Measurements from ENCODE around the gene A2ML1. TPM values are rescaled to one million over a fixed set of nuclear protein-coding genes. Genes with fewer than 3 reads are reported as not detected.
A peak's percentile ranks its signal among the peaks of the same experiment; 100 is the strongest.

The A2ML1 gene
- total RNA-seq, 1 donor from 2014 or later: not detected

- H3K27me3 Mint-ChIP-seq (ENCODE audit: low read depth, unreplicated experiment): no peaks in the 10 kb centered on the region
- H3K27ac Mint-ChIP-seq (ENCODE audit: unreplicated experiment): no peak overlapping the region
- no peak overlapping the region for H3K4me3 Mint-ChIP-seq (ENCODE audit: unreplicated experiment)
- no peak overlapping the region for H2AFZ ChIP-seq (ENCODE audit: low read depth, low read length)
- DNase-seq (ENCODE audit: low read depth) (no peak), FAIRE-seq (no peak)
- H3K79me2 ChIP-seq (ENCODE audit: insufficient read depth, low read length): no peaks in the 10 kb centered on the region
- no peaks in the 10 kb centered on the region for H4K20me1 ChIP-seq (ENCODE audit: insufficient read depth, low read length)
- no peak for TF ChIP-seq EZH2 (IDR thresholded peaks at IDR 0.05; ENCODE audit: insufficient read depth, low read length)
- TF ChIP-seq CTCF (IDR thresholded peaks at IDR 0.05; ENCODE audit: insufficient read depth, low read depth, low read length): no peak
- H3K4me1 ChIP-seq (ENCODE audit: insufficient read depth, low read length): no peaks in the 10 kb centered on the region
- no peaks in the 10 kb centered on the region for H3K36me3 ChIP-seq (ENCODE audit: insufficient read depth, low read length)
- no peaks in the 10 kb centered on the region for H3K9me3 ChIP-seq (ENCODE audit: insufficient read depth, low read depth, low read length)
- H3K9me3 Mint-ChIP-seq (ENCODE audit: unreplicated experiment): peaks cover 2% of the 10 kb centered on the region
- no peaks in the 10 kb centered on the region for H3K27me3 ChIP-seq (ENCODE audit: insufficient read depth, low read length)
- no peak overlapping the region for H3K9ac ChIP-seq (ENCODE audit: low read length)
- no peaks in the 10 kb centered on the region for H3K36me3 Mint-ChIP-seq (ENCODE audit: low read depth, unreplicated experiment)
- H3K4me2 ChIP-seq (ENCODE audit: low read length): no peak overlapping the region
- H3K4me3 ChIP-seq (ENCODE audit: insufficient read depth, low read depth, low read length): no peak overlapping the region
- peaks cover 7% of the 10 kb centered on the region for H3K4me1 Mint-ChIP-seq (ENCODE audit: low read depth, unreplicated experiment)
- H3K27ac ChIP-seq (ENCODE audit: low read depth, low read length): no peak overlapping the region
These were observed 81.2 kb downstream of the A2ML1 start for GRCh38 chr12:8903646-8904045.

- Histone ChIP-seq H4K20me1 (ENCODE audit: insufficient read depth, low read length) (no peaks in the 10 kb centered on the region), H3K4me2 (ENCODE audit: low read length) (no peak overlapping the region), H3K27me3 (ENCODE audit: insufficient read depth, low read length) (no peaks in the 10 kb centered on the region), H3K27ac (ENCODE audit: low read depth, low read length) (no peak overlapping the region), H3K9ac (ENCODE audit: low read length) (no peak overlapping the region), H3K4me1 (ENCODE audit: insufficient read depth, low read length) (no peaks in the 10 kb centered on the region), H3K9me3 (ENCODE audit: insufficient read depth, low read depth, low read length) (no peaks in the 10 kb centered on the region), H3K36me3 (ENCODE audit: insufficient read depth, low read length) (no peaks in the 10 kb centered on the region), H2AFZ (ENCODE audit: low read depth, low read length) (no peak overlapping the region), H3K79me2 (ENCODE audit: insufficient read depth, low read length) (no peaks in the 10 kb centered on the region), H3K4me3 (ENCODE audit: insufficient read depth, low read depth, low read length) (no peak overlapping the region)
- Mint-ChIP-seq H3K36me3 (ENCODE audit: low read depth, unreplicated experiment) (no peaks in the 10 kb centered on the region), H3K27me3 (ENCODE audit: low read depth, unreplicated experiment) (no peaks in the 10 kb centered on the region), H3K27ac (ENCODE audit: unreplicated experiment) (no peak overlapping the region), H3K9me3 (ENCODE audit: unreplicated experiment) (no peaks in the 10 kb centered on the region), H3K4me1 (ENCODE audit: low read depth, unreplicated experiment) (peaks cover 7% of the 10 kb centered on the region), H3K4me3 (ENCODE audit: unreplicated experiment) (no peak overlapping the region)
- FAIRE-seq: no peak
- DNase-seq (ENCODE audit: low read depth): no peak
- TF ChIP-seq EZH2 (IDR thresholded peaks at IDR 0.05; ENCODE audit: insufficient read depth, low read length) (no peak), CTCF (IDR thresholded peaks at IDR 0.05; ENCODE audit: insufficient read depth, low read depth, low read length) (no peak)
These were observed 82.2 kb downstream of the A2ML1 start for GRCh38 chr12:8904665-8905064.

GRCh38 chr12:8905546-8905945 is 83.1 kb downstream of the A2ML1 start:
- FAIRE-seq: no peak
- peaks cover 7% of the 10 kb centered on the region for H3K4me1 Mint-ChIP-seq (ENCODE audit: low read depth, unreplicated experiment)
- Histone ChIP-seq H3K4me1 (ENCODE audit: insufficient read depth, low read length) (no peaks in the 10 kb centered on the region), H3K27ac (ENCODE audit: low read depth, low read length) (no peak overlapping the region), H2AFZ (ENCODE audit: low read depth, low read length) (no peak overlapping the region), H3K36me3 (ENCODE audit: insufficient read depth, low read length) (no peaks in the 10 kb centered on the region), H3K9me3 (ENCODE audit: insufficient read depth, low read depth, low read length) (no peaks in the 10 kb centered on the region), H3K4me3 (ENCODE audit: insufficient read depth, low read depth, low read length) (no peak overlapping the region), H3K27me3 (ENCODE audit: insufficient read depth, low read length) (no peaks in the 10 kb centered on the region), H4K20me1 (ENCODE audit: insufficient read depth, low read length) (no peaks in the 10 kb centered on the region), H3K79me2 (ENCODE audit: insufficient read depth, low read length) (no peaks in the 10 kb centered on the region), H3K9ac (ENCODE audit: low read length) (no peak overlapping the region), H3K4me2 (ENCODE audit: low read length) (no peak overlapping the region)
- TF ChIP-seq CTCF (IDR thresholded peaks at IDR 0.05; ENCODE audit: insufficient read depth, low read depth, low read length) (no peak), EZH2 (IDR thresholded peaks at IDR 0.05; ENCODE audit: insufficient read depth, low read length) (no peak)
- H3K27ac Mint-ChIP-seq (ENCODE audit: unreplicated experiment): peak overlapping the region; percentile 84
- no peaks in the 10 kb centered on the region for H3K36me3 Mint-ChIP-seq (ENCODE audit: low read depth, unreplicated experiment)
- no peak overlapping the region for H3K4me3 Mint-ChIP-seq (ENCODE audit: unreplicated experiment)
- DNase-seq (ENCODE audit: low read depth): no peak
- H3K27me3 Mint-ChIP-seq (ENCODE audit: low read depth, unreplicated experiment): no peaks in the 10 kb centered on the region
- H3K9me3 Mint-ChIP-seq (ENCODE audit: unreplicated experiment): no peaks in the 10 kb centered on the region

All from astrocyte (in vitro differentiated cells and primary cell).